Lung (tissue), 12 donors: ENCODE data around the gene TFIP11. TPM values are rescaled to one million over a fixed set of nuclear protein-coding genes. Genes with fewer than 3 reads are reported as not detected.

Experiments
- ATAC-seq: fragments of 200-7000 bp; cut with Tn5 transposase; one replicate; pipeline ENCODE4 v1.9.1; 2020; ENCODE audit warnings: moderate number of reproducible peaks; ENCODE audit not compliant: insufficient read depth, low FRiP score
- DNase-seq, 3 donors: peaks; one replicate each; pipeline ENCODE4 v3.0.0-alpha.2; 2013 to 2017
- H3K27ac ChIP-seq, 2 donors: one replicate each; pipeline ENCODE4 v1.5.1; 2013; ENCODE audit warnings: mild to moderate bottlenecking in 2 of 2, moderate library complexity in 2 of 2, control low read depth in 1 of 2, inconsistent platforms in 1 of 2, low read depth in 1 of 2, low read length in 1 of 2
- H3K27me3 ChIP-seq, 3 donors: one replicate each; pipeline ENCODE4 v1.5.1; 2013; ENCODE audit warnings: low read length in 2 of 3; ENCODE audit not compliant: control insufficient read depth in 3 of 3, insufficient read depth in 3 of 3
- H3K36me3 ChIP-seq, 4 donors: one replicate each; pipeline ENCODE4 v1.5.1; 2013; ENCODE audit warnings: low read length in 4 of 4, mild to moderate bottlenecking in 1 of 4, moderate library complexity in 1 of 4; ENCODE audit not compliant: control insufficient read depth in 4 of 4, insufficient read depth in 4 of 4
- H3K4me1 ChIP-seq, 5 donors: one replicate each; pipeline ENCODE4 v1.5.1; 2013; ENCODE audit warnings: low read length in 5 of 5, mild to moderate bottlenecking in 2 of 5, moderate library complexity in 1 of 5; ENCODE audit not compliant: control insufficient read depth in 5 of 5, insufficient read depth in 5 of 5
- H3K4me3 ChIP-seq: one replicate; pipeline ENCODE4 v1.5.1; 2013; ENCODE audit warnings: mild to moderate bottlenecking, control low read depth, moderate library complexity
- H3K9ac ChIP-seq, 2 donors: one replicate each; pipeline ENCODE4 v1.5.1; 2013; ENCODE audit warnings: low read length in 2 of 2, control low read depth in 1 of 2; ENCODE audit not compliant: insufficient read depth in 1 of 2
- H3K9me3 ChIP-seq, 4 donors: one replicate each; pipeline ENCODE4 v1.5.1; 2013; ENCODE audit warnings: low read length in 3 of 4, mild to moderate bottlenecking in 1 of 4, moderate library complexity in 1 of 4; ENCODE audit not compliant: control insufficient read depth in 4 of 4, insufficient read depth in 3 of 4
- WGBS, 2 donors: extraction: QIAGEN DNeasy Blood & Tissue Kit; methylation state at CpG; one replicate each; pipeline ENCODE4 v1.1.7; 2013; 5-methylcytosine and 5-hydroxymethylcytosine counted together
- polyA plus RNA-seq, 2 donors: library from polyadenylated mRNA; stranded (reverse); fragments of 200-250 nt; gene quantifications; one replicate each; pipeline ENCODE4 v1.2.1, GENCODE V29; 2013
- total RNA-seq, 2 donors: library from RNA; depleted of rRNA in 1 of 2; stranded (reverse); fragments of >200 nt in 1 of 2; gene quantifications; one replicate each; pipeline ENCODE4 v1.2.1, GENCODE V29; 2014 to 2021
- TF ChIP-seq, protein P1 (sequence below): IDR thresholded peaks from 2 replicates; pipeline ENCODE4 v1.5.1; 2012; ENCODE audit warnings: mild to moderate bottlenecking; ENCODE audit errors: control extremely low read depth, extremely low read depth
- donor health status: control.
- donor health status: control.
- donor health status: Bipolar disorder and iron deficiency.
- donor health status: healthy.
- donor health status: DM: yes; HTN: yes; CAD: no.

Gene TFIP11
- total and polyA plus RNA-seq, 4 donors: 18.4 to 37.2 (median 24.5) TPM

- TF ChIP-seq, protein P1, sequence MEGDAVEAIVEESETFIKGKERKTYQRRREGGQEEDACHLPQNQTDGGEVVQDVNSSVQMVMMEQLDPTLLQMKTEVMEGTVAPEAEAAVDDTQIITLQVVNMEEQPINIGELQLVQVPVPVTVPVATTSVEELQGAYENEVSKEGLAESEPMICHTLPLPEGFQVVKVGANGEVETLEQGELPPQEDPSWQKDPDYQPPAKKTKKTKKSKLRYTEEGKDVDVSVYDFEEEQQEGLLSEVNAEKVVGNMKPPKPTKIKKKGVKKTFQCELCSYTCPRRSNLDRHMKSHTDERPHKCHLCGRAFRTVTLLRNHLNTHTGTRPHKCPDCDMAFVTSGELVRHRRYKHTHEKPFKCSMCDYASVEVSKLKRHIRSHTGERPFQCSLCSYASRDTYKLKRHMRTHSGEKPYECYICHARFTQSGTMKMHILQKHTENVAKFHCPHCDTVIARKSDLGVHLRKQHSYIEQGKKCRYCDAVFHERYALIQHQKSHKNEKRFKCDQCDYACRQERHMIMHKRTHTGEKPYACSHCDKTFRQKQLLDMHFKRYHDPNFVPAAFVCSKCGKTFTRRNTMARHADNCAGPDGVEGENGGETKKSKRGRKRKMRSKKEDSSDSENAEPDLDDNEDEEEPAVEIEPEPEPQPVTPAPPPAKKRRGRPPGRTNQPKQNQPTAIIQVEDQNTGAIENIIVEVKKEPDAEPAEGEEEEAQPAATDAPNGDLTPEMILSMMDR: no peak
- H3K4me3 ChIP-seq: no peak overlapping the region
- H3K4me1 ChIP-seq: no peaks in the 10 kb centered on the region
- no peak overlapping the region for H3K9ac ChIP-seq
- ATAC-seq (no peak), DNase-seq (no peak)
- no peaks in the 10 kb centered on the region for H3K27me3 ChIP-seq
- peaks cover 14 to 41% (median 21%) of the 10 kb centered on the region in 4 donors for H3K36me3 ChIP-seq
- WGBS, 2 donors: 94 to 95% methylated on average over 9 of the region's 9 CpGs
- no peaks in the 10 kb centered on the region for H3K9me3 ChIP-seq
- no peak overlapping the region for H3K27ac ChIP-seq
Measured at GRCh38 chr22:26453216-26453615, 59.1 kb downstream of the TFIP11 start.

DNA sequence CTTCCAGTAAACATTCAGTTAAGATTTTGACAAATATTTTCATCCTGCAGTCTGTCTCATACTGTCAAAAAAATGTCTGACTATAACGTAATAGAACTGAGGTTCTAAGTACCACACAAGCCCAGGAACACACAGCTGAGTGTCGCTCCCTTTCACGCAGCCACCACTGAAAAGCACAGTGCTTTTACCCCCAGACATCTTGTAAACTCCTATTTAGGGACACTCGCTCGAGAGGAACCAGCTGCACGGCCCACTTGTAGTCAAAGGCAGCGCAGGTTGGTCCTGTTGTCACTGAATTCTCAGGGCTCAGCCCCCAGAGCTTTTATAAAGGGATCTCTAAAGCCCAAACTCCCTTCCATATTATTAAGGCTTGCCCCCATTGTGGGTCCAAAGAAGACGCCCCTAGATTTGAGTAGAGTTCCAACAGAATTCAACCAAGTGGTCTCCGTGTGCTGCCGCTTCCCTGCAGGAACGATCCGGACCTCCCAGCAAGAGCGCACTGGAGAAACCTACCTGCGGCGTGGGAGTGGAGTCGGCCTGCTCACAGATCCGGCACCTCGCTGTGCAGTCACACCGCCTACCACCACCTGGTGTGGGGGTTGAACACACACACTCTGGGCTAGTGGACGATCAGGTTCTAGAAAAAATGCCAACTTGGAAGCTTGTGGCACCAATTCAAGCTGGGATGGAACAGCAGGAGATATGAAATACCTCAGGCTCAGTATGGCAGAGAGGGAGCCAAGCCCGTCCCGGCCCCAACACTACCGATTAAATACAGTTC lies 59.8 kb downstream of the TFIP11 start:
- 94 to 96% methylated on average over 23 of the region's 23 CpGs for WGBS, 2 donors
- H3K9me3 ChIP-seq: no peaks in the 10 kb centered on the region
- no peaks in the 10 kb centered on the region for H3K4me1 ChIP-seq
- TF ChIP-seq, protein P1: no peak
- ATAC-seq (no peak), DNase-seq (no peak)
- no peaks in the 10 kb centered on the region for H3K27me3 ChIP-seq
- no peak overlapping the region for H3K9ac ChIP-seq
- H3K36me3 ChIP-seq: peaks cover 8 to 34% (median 18%) of the 10 kb centered on the region in 4 donors
- H3K4me3 ChIP-seq: no peak overlapping the region
- H3K27ac ChIP-seq: no peak overlapping the region

- no peaks in the 10 kb centered on the region for H3K9me3 ChIP-seq
- no peaks in the 10 kb centered on the region for H3K27me3 ChIP-seq
- no peak overlapping the region for H3K4me3 ChIP-seq
- peaks cover 3 to 26% (median 14%) of the 10 kb centered on the region in 4 donors for H3K36me3 ChIP-seq
- DNase-seq: no peak
- TF ChIP-seq, protein P1: no peak
- no peaks in the 10 kb centered on the region for H3K4me1 ChIP-seq
- WGBS, 2 donors: 81 to 86% methylated on average over 9 of the region's 9 CpGs
- ATAC-seq: no peak
- H3K9ac ChIP-seq: no peak overlapping the region
- H3K27ac ChIP-seq: no peak overlapping the region
Measured at GRCh38 chr22:26450453-26451185, 61.7 kb downstream of the TFIP11 start.
